HG02623 (cell line): ENCODE data around the gene DSCAML1.

Experiments used
- ATAC-seq: cut with Tn5 transposase; IDR thresholded peaks from one replicate; pipeline ENCODE4 v1.9.1; 2021; ENCODE audit warnings: moderate library complexity; ENCODE audit not compliant: unreplicated experiment

Gene DSCAML1, protein sequence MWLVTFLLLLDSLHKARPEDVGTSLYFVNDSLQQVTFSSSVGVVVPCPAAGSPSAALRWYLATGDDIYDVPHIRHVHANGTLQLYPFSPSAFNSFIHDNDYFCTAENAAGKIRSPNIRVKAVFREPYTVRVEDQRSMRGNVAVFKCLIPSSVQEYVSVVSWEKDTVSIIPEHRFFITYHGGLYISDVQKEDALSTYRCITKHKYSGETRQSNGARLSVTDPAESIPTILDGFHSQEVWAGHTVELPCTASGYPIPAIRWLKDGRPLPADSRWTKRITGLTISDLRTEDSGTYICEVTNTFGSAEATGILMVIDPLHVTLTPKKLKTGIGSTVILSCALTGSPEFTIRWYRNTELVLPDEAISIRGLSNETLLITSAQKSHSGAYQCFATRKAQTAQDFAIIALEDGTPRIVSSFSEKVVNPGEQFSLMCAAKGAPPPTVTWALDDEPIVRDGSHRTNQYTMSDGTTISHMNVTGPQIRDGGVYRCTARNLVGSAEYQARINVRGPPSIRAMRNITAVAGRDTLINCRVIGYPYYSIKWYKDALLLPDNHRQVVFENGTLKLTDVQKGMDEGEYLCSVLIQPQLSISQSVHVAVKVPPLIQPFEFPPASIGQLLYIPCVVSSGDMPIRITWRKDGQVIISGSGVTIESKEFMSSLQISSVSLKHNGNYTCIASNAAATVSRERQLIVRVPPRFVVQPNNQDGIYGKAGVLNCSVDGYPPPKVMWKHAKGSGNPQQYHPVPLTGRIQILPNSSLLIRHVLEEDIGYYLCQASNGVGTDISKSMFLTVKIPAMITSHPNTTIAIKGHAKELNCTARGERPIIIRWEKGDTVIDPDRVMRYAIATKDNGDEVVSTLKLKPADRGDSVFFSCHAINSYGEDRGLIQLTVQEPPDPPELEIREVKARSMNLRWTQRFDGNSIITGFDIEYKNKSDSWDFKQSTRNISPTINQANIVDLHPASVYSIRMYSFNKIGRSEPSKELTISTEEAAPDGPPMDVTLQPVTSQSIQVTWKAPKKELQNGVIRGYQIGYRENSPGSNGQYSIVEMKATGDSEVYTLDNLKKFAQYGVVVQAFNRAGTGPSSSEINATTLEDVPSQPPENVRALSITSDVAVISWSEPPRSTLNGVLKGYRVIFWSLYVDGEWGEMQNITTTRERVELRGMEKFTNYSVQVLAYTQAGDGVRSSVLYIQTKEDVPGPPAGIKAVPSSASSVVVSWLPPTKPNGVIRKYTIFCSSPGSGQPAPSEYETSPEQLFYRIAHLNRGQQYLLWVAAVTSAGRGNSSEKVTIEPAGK (N-terminal part only)

DNA sequence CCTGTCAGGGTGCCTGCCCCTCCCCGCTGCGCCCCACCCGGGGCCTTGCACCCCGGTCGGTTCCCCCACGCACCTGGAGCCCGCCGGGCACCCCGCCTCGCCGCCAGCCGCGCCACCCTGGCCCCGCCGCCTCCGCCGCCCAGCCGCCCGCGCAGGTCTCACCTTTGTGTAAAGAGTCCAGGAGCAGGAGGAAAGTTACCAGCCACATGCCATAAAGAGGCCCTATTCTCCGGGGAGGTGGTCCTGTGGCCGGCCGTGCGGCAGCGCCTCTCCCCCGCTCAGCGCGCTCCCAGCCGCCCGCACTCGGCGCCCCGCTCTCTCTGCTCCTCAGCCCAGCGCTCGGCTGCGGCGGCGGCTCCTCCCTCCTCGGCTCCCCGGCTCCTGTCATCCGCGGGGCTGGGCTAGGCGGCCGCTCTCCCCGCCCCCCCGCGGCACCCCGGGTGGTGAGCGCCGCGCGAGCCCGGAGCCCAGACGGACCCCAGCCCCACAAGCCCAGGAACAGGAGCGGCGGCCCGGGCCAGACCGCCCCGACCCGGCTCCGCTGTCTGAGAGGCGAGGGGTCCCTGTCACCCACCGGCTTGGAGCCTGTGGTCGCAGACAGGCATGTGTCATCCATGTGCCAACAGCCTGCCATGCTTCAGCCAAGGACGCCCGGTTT is at the start of gene DSCAML1:
DSCAML1 (minus strand) TSS at position 345 of the 658 bp plus-strand sequence; CDS start at position 208, 137 bp downstream.
- no peak for ATAC-seq

GRCh38 chr11:117843666-117844484 is 46.9 kb upstream of the DSCAML1 start:
- no peak for ATAC-seq

- no peak for ATAC-seq
Observed at GRCh38 chr11:117842131-117842941, 45.3 kb upstream of the DSCAML1 start.

DNA sequence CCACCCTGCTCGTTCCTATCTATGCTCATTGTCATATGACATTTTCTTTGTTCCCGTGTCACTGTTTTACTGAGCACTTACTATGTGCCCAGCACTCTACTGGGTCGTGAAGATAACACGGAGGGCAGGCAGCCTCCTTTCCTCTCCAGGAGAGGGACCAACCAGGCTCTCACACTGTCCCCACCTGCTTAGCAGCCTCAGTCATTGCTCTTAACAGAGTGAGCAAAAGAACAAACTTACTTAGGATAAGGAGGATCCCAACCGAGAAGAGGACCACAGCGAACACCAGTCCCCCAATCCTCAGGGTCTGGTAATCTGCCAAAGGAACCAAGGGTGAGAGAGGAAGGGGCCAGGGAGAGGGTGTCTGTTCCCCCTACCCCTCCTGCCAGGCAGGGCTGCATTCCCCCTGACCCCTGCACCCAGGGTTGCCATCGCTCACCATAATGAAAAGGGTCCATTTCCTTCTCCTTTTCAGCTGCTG is 44.6 kb upstream of the DSCAML1 start:
- ATAC-seq = no peak

DNA sequence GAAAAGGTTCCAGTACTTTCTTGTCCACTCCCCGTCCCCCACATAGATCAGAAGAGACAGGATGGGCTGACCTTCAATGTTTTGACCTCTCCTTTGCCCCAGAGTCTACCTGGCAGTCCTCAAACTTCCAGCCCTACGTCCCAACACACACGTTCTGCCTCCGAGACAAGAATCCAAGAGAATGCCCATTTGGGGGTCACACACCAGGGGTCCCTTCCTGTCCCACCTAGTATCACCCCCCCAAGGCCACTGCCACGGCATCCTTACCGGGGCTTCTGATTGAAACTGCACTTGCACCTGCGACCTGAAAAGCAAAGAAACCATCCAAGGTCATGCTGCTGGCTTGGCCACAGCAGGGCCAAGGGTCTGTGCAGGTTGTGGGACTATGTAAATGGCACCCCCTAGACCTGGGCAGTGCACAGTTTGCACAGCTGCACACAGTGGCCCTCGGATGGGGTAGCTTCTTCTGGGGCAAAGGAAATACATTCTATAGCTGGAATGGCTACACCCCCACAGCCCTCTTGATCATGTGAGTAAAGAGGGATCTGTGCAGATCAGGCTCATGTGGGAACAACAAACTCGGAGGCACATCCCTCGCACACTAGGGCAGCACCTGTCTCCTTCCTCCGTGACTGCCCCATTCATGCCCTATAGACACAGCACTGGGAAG is 44.0 kb upstream of the DSCAML1 start:
- no peak for ATAC-seq

DNA sequence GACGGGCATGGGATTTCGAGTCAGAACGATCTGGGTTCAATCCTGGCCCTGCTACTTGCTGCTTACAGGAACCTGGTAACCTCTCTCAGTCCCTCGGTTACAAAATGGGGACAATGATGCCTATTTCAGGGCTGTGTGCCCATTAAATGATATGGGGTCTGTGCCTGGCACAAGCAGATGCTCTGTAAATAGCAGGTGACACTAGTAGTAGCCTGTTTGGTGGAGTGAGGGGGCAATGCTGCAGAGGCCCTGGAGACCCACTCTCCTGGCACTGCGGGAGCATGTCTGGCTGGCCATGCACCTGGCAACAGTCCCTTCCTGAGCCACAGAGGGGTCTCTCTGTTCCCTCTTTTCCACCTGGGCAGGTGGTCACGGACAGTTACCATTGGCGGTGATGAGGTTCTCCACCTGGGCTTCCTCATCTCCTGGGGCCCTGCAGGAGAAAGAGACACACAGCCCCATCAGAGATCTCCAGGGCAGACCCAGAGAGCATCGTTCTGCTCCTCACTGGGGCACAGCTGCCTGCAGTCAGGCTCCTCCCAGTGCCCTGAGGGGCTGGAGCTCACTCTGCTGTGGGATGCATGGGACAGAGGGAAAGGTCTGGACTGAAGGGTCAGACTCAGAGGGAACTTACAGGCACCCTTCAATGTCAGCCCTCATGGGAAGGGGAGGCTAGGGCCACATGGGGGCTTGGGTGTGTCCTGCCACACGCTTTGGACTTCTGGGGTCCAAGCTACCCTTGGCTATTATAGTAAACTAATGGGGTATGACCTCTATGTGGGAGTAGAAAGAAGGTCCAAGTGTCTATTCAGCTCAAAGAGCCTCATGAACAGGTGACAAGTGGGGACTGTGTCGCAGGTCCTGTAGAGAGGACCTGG is 43.2 kb upstream of the DSCAML1 start:
- no peak for ATAC-seq

DNA sequence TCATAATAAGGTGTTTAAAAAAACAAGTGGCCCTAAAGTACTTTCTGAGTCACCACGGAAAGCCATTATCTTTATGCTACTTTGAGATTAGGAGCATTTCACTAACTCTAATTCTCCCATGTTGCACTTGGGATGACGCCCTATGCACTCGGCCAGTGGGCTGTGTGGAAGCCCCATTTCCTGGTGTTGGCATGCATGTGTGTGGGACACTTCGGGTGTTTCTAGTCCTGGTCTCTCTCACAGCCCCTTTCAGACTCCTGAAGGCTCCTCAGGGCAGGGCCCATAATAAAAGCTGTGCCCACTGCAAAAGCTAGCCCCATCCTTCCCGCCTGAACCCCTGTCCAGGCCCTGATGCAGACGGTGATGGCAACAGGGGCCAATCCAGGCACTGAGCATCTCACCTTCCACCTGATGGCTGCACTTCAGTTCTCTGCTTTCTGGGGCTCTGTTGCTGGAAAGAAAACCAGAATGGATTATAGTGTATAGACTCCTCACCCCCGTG is 42.4 kb upstream of the DSCAML1 start:
- no peak for ATAC-seq

- ATAC-seq = no peak
Observed at GRCh38 chr11:117838901-117839300, 41.9 kb upstream of the DSCAML1 start.

DNA sequence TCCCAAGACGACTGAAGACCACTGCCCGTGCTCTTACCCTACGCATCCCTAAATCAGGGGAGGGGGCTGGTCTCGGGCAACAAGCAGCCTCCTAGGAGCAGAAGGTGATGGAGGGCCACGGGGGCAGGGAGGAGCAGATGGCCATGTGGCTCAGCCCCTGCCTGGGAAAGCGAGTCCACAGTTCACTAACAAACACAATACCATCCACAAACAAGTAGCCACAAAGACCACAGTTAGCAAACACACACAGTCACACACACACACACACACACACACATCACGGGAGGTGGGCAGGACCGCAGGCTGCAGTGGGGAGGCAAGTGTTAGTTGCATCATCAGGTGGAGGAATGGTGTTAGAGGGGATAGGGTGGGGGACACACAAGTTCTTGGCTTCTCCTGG is 40.8 kb upstream of the DSCAML1 start:
- ATAC-seq = no peak

DNA sequence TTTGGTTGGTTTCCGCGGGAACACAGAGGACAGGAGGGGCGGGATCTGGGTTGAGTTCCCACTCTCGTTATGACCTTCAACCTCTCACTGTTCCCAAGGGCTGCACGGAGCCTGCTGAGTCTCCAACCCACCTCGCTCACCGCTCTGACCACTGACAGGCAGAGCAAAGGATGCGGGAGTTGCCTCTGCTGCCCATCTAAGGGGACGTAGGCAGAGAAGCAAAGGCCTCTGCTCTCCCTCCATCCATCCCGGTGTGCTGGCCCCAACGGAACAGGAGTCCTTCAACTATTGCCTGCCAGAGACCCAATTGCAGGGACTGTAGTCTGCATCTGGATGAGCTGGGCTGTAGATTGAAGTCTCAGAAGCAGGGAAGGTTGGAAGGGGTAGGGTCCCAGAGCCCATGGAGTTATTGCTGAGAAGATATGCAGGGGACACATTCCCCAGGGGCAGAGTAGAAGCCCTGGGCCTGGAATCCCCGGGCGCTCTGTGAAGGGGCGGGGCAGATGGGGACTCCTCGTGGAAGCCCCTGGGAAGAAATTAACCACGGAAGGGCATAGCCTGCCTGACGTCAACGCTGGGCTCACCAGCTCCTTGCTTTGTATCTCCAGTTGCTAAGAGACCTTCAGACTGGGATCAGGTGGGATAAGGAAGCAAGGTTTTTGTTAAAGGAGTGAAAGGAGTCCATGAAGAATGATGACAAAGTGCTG is 40.2 kb upstream of the DSCAML1 start:
- ATAC-seq = no peak

DNA sequence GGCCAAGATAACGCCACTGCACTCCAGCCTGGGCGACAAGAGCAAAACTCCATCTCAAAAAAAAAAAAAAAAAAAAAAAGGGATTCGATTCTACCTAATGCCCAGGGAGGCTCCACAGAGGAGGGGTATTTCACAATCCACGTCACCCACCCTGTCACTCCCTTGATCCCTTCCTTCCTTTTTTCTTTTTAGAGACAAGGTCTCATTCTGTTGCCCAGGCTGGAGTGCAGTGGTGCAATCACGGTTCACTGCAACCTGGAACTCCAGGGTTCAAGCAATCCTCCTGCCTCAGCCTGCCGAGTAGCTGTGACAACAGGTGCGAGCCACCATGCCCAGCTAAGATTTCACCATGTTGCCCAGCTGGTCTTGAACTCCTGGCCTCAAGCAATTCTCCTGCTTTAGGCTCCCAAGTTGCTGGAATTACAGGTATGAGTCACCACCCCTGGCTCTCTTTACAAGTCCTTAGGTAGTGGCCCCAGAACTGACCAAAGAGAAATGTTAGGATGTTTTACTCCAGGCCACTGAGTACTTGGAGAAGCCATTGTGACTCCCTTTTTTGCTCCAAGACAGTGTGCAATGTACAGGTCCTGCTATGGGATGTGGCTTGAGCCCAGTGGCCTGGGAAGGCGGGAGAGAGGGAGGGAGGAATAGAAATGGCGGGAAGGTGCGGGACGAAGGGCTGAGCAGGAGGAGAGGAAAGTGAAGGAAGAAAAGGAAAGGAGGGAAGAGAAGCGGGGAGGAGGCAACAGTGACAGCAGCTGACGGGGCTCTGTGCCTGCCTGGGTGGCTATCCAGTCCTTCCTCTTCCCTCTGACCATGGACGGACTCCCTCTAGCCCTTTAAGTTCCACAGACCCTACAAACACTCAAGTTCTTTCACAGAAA is 39.3 kb upstream of the DSCAML1 start:
- ATAC-seq = no peak

DNA sequence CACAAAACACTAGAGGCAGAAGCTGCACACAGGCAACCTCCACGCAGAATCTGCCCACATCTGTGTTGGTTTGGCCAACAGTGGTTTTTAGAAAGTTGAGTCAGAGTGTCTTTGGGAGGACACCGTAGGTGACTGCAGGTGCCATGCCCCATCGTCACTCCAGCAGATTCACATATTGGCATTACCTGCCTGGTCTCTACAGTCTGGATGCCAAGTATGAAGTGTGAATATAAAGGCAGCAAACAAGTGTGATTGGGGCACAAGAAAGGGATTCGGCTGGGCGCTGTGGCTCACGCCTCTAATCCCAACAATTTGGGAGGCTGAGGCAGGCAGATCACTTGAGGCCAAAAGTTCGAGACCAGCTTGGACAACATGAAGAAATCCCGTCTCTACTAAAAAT is 38.6 kb upstream of the DSCAML1 start:
- ATAC-seq = no peak

GRCh38 chr11:117834838-117835443 is 37.9 kb upstream of the DSCAML1 start:
- no peak for ATAC-seq

DNA sequence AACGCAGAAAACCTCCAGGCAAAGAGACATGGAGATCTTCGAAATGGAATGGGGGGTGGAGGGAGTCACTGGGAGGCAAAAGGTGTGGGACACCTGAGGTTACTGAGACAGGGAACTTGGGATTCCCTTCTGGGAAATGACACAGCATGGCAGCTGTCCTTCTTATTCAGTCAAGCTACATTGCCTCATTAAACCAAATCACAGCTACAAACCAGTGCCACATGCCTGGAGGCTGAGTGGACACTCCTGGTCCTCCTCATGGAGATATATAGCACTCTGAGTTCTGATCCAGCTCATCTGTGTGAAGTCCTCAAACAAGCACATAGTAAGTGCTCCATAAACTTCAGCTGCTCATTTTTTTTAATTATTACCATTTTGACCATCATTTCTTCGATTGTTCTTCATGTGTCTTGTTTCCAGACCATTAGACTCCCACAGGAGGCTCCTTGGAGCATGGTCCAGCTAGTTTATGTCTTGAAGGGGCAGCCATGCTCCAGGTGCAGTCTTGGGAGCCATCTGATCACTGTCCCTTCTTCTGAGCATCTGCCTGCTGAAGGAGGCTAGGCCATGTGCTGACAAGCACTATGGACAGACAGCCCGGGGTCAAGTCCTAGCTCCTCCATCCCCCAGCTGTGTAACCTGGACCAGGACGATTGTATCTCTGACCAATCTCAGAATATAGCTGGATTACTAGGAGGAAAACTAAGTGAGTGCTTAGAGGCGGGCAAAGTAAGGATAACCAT is 37.2 kb upstream of the DSCAML1 start:
- no peak for ATAC-seq
